GM12872 (cell line): ENCODE measurements around the gene AZGP1.

Experiments
- TF ChIP-seq, protein P1 (sequence below): IDR thresholded peaks from 3 replicates; pipeline ENCODE4 v1.5.1; 2011; ENCODE audit warnings: low read depth, mild to moderate bottlenecking, low read length, moderate library complexity; ENCODE audit not compliant: insufficient read depth

The AZGP1 gene

GRCh38 chr7:99975782-99976521 is at the start of gene AZGP1:
AZGP1 (minus strand) TSS chr7:99976031; CDS start chr7:99976020, 11 bp downstream.
- TF ChIP-seq, protein P1, sequence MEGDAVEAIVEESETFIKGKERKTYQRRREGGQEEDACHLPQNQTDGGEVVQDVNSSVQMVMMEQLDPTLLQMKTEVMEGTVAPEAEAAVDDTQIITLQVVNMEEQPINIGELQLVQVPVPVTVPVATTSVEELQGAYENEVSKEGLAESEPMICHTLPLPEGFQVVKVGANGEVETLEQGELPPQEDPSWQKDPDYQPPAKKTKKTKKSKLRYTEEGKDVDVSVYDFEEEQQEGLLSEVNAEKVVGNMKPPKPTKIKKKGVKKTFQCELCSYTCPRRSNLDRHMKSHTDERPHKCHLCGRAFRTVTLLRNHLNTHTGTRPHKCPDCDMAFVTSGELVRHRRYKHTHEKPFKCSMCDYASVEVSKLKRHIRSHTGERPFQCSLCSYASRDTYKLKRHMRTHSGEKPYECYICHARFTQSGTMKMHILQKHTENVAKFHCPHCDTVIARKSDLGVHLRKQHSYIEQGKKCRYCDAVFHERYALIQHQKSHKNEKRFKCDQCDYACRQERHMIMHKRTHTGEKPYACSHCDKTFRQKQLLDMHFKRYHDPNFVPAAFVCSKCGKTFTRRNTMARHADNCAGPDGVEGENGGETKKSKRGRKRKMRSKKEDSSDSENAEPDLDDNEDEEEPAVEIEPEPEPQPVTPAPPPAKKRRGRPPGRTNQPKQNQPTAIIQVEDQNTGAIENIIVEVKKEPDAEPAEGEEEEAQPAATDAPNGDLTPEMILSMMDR = no peak

DNA sequence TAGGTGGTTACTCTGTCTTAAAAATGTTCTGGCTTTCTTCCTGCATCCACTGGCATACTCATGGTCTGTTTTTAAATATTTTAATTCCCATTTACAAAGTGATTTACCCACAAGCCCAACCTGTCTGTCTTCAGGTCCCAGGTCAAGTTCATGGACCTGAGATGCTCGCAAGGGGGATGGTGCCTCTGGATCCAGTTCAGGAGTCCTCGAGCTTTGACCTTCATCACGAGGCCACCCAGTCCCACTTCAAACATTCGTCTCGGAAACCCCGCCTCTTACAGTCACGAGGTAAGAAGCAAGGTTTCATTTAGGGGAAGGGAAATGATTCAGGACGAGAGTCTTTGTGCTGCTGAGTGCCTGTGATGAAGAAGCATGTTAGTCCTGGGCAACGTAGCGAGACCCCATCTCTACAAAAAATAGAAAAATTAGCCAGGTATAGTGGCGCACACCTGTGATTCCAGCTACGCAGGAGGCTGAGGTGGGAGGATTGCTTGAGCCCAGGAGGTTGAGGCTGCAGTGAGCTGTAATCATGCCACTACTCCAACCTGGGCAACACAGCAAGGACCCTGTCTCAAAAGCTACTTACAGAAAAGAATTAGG is 48.3 kb upstream of the AZGP1 start:
- TF ChIP-seq, protein P1 = no peak

DNA sequence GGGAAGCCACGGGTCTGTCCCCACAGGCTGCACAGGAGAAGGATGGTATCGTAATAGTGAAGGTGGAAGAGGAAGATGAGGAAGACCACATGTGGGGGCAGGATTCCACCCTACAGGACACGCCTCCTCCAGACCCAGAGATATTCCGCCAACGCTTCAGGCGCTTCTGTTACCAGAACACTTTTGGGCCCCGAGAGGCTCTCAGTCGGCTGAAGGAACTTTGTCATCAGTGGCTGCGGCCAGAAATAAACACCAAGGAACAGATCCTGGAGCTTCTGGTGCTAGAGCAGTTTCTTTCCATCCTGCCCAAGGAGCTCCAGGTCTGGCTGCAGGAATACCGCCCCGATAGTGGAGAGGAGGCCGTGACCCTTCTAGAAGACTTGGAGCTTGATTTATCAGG is 47.7 kb upstream of the AZGP1 start:
- TF ChIP-seq, protein P1 = no peak

- TF ChIP-seq, protein P1 = no peak
Observed at GRCh38 chr7:100022621-100023020, 46.8 kb upstream of the AZGP1 start.

DNA sequence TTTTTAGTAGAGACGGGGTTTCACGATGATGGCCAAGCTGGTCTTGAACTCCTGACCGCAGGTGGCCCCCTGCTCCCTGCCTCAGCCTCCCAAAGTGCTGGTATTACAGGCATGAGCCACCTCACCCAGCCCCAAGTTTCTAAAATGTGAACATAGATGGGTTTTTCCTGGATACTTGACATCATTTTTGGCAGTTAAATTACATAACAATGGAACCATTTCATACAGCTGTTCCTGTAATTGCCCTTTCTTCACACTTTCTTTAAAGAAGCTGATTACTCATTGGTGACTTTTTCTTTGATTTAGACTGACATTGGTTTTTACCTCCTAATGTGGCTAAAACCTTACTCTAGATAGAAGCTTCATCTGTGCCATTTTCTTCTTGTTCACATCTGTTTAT is 45.5 kb upstream of the AZGP1 start:
- TF ChIP-seq, protein P1 = no peak

DNA sequence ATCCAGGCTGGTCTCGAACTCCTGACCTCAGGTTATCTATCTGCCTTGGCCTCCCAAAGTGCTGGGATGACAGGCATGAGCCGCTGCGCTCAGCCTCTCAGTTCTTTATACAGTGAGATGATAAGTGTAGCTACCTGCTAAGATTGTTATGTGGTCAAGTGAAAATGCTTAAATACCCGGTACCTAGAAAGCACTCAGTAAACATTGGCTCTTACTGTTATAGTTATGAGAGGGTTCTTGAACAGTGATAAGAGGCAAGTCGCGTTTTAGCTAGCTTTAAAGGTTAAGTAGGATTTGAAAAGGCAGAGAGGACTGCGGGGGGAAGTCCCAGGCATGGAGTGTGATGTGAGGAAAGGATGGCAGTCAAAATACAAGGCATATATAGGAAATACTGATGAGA is 44.1 kb upstream of the AZGP1 start:
- TF ChIP-seq, protein P1 = no peak

DNA sequence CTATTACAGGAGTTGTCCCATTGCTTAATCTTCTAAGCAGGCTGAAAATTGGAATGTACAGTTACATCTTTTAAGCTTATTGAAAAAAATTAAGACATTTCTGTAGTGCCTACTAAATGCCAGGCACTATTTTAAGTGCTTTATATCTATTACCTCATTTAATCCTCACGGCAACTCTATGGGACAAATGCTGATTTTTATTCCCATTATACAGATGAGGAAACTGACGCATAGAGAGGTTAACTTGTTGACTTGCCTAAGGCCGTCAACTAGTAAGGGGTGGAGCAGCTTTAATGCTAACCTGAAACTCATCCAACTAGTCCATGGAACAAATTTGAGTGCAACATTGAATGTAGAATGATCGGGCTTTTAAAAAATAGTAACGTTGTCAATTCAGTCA is 42.0 kb upstream of the AZGP1 start:
- TF ChIP-seq, protein P1 = no peak
